Measurements from ENCODE around the gene UNC13B.
"Not testable (repeated sequence)": the region's sequence is repeated elsewhere in the genome, so short reads cannot be mapped to it uniquely, and the experiment has no call there.

The UNC13B gene

DNA sequence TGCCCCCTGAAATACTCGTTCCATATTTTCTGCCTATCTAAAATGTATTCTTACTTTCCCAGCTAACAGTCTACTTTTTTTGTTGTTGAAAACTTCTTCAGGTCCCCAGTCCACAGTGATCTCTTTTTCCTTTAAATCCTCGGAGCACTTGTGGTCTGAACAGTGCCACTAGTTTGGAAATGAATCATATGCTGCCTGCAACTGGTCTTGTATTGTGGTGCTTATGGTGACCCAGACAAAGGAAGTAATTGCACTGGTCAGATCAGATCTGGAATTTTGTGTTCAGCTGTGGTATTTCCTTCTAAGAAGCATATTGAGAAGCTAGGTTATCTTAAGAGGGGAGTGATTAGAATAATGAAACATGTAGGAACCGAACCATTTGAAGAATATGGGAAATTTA is 2.9 kb downstream of the UNC13B start:
- DNase-seq: no peak

DNA sequence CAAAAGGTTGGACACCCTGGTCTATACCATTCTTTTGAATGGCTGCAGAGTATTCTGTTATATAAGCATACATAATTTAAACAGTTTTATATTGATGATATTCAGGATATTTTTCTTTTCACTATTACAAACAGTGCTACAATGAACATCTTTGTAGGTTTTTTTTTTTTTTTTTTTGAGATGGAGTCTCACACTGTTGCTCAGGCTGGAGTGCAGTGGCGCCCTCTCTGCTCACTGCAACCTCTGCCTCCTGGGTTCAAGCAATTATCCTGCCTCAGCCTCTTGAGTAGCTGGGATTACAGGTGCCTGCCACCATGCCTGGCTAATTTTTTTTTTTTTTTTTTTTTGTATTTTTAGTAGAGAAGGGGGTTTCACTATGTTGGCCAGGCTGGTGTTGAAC is 5.6 kb downstream of the UNC13B start:
- not testable (repeated sequence) for DNase-seq

DNA sequence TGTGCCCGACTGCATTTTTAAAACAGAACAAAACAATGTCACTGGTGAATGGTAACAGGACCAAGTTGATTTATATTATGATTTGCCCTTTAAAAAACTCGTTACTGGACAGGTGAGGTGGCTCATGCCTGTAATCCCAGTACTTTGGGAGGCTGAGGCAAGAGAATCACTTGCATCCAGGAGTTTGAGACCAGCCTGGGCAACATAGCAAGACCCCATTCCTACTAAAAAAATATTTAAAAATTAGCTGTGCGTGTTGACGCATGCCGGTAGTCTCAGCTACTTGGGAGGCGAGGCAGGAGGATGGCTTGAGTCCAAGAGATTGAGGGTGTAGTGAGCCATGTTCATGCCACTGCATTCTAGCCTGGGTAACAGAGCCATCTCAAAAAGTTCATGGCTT is 7.2 kb downstream of the UNC13B start:
- no peak for DNase-seq

DNA sequence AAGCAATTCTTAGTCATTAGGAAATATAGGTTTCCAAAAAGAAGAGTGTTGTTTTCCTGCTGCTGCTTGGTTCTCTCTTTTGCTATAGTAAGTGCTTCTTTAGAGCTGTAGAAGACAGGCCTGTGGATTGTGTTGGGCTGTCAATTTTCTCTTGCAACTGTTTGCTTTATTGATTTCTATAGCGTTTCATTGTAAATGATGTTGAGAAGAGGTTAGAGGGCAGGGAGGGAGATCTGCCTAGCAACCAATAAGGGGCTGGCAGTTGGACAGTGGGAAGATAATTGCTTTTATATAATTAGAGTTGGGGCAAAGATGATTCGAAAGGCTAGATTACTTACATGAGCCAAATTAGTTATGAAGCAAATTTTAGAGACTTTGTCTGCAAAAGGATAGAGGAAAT is 11.1 kb downstream of the UNC13B start:
- DNase-seq: no peak

DNA sequence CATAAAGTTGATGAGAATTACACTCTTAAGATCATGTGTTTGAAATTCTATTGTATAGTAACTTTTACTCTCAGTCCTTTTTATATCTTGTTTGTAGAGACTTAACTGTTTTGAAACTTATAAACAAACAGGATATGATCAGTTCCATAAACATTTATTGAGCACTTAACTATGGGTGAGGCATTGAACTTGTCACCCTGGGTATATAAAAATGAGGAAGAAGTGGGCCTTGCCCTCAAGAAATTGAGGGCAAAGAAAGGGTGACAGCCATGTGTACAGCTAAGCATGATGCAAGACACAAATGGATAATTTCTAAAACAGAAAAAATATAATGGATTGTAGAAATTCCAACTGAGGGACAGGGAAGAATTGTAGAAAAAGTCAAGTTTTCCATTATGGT is 15.7 kb downstream of the UNC13B start:
- no peak for DNase-seq

DNA sequence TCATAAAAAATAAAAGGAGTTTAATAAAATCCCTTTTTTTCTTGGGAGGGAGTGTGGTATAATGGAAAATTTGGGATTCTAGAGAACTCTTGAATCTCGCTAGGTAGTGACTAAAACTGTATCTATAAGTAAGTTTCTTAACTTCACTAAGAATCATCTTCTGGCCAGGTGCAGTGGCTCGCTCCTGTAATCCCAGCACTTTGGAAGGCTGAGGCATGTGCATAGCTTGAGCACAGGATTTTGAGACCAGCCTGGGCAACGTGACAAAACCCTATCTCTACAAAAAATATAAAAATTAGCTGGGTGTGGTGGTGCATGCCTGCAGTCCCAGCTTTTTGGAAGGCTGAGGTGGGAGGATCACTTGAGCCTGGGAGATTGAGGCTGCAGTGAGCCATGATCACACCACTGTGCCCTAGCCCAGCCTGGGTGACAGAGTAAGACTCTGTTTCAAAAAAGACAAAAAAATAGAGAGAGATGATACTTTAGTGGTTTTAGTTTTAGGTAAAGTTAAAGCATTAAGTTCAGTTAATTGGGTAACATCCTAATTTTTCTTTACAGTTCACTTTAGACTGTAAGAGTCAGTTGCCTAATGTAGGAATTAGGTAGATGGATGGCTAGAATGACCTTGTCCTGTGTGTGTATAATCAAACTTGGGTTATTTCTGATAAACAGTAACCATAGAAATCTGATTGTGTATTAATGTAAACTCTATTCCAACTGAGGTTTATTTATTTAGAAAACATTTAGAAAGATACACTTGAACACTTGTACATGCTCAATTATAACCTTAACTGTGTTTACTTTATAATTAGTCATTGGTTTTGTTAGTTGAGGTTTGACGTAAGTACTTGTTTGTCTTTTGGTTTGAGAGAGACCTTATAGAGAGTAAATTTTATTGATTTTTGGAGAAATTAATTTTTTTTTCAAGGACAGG is 17.8 kb downstream of the UNC13B start:
- peak; percentile 9 for DNase-seq

DNA sequence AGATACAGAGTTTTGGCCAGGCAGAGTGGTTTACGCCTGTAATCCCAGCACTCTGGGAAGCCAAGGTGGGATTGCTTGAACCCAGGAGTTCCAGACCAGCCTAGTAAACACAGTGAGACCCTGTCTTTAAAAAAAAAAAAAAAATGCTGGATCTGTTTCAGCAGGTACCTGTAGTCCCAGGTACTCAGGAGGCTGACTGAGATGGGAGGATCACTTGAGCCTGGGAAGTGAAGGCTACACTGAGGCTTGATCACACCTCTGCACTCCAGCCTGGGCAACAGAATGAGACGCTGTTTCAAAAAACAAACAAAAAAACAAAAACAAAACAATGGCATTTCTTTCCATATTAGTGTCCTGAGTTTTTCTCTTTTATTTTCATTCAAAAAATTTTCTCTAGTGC is 19.0 kb downstream of the UNC13B start:
- DNase-seq: no peak

DNA sequence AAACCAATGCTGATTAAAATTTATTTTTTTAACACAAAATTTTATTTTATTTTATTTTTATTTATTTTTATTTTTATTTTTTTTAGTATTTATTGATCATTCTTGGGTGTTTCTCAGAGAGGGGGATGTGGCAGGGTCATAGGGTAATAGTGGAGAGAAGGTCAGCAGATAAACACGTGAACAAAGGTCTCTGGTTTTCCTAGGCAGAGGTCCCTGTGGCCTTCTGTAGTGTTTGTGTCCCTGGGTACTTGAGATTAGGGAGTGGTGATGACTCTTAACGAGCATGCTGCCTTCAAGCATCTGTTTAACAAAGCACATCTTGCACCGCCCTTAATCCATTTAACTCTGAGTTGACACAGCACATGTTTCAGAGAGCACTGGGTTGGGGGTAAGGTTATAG is 20.6 kb downstream of the UNC13B start:
- DNase-seq: not testable (repeated sequence)

DNA sequence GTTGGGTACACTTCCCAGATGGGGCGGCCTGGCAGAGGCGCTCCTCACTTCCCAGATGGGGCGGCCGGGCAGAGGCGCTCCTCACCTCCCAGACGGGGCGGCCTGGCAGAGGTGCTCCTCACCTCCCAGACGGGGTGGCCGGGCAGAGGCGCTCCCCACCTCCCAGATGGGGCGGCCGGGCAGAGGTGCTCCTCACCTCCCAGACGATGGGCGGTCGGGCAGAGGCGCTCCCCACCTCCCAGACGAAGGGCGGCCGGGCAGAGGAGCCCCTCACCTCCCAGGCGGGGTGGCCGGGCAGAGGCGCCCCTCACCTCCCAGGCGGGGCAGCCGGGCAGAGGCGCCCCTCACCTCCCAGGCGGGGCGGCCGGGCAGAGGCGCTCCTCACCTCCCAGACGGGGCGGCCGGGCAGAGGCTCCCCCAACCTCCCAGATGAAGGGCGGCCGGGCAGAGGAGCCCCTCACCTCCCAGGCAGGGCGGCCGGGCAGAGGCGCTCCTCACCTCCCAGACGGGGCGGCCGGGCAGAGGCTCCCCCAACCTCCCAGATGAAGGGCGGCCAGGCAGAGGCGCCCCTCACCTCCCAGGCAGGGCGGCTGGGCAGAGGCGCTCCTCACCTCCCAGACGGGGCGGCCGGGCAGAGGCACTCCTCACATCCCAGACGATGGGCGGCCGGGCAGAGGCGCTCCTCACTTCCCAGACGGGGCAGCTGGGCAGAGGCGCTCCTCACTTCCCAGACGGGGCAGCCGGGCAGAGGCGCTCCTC is 21.4 kb downstream of the UNC13B start:
- DNase-seq: not testable (repeated sequence)

DNA sequence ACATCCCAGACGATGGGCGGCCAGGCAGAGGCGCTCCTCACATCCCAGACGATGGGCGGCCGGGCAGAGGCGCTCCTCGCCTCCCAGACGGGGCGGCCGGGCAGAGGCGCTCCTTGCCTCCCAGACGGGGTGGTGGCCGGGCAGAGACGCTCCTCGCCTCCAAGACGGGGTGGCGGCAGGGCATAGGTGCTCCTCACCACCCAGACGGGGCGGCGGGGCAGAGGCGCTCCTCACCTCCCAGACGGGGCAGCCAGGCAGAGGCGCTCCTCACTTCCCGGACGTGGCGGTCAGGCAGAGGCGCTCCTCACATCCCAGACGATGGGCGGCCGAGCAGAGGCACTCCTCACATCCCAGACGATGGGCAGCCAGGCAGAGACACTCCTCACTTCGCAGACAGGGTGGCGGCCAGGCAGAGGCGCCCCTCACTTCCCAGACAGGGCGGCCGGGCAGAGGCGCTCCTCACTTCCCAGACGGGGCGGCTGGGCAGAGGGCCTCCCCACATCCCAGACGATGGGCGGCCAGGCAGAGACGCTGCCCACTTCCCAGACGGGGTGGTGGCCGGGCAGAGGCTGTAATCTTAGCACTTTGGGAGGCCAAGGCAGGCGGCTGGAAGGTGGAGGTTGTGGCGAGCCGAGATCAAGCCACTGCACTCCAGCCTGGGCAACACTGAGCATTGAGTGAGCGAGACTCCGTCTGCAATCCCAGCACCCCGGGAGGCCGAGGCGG is 22.1 kb downstream of the UNC13B start:
- DNase-seq: not testable (repeated sequence)

DNA sequence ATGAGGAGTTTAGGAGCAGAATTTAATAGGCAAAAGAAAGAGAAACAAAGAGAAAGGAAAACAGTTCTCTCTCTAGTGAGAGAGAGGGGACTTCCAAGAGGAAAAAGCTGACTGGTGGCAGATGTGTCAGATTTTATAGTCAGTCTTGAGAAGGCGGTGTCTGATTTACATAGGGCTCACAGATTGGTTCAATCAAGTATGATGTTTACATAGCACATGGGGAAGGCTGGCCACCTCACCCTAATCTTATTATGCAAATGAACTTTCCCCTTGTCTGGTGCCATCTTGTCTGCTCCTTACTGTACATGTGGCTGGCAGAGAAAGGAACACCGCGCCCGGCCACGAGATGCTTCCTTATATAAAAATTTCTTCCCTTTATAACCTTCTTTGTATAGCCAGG is 24.7 kb downstream of the UNC13B start:
- no peak for DNase-seq

DNA sequence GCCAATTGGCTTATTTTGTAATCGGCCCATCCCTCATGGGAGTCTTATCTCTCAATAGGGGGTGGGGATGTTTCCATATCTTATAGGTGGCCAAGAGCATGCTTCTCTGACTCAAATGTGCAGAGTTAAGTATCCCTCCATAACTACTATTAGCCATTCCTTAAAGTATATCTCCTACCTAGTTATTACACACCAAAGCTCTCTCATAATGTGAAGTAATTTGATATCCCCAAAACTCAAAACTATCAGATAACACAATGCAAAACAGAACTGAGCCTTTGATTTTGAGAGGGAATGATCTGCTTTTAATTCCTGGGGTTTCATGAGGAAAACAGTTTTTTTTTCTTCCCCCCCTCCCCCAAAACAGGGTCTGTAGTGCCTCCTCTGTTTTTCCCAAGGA is 28.4 kb downstream of the UNC13B start:
- DNase-seq: no peak

DNA sequence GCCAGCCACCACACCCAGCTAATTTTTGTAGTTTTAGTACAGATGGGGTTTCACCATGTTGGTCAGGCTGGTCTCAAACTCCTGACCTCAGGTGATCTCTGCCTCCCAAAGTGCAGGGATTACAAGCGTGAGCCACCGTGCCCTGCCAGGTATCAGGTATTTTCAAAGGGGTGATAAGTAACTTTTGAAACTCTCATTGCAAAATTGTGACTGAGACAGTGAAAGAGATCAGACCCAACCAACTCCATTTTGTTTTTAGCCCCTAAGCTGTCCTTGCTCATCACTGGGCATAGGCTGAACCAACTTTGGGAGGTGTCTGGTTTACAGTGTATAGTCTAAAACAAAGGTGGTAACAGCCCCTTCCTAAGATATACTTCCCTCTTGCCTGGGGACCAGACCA is 29.3 kb downstream of the UNC13B start:
- no peak for DNase-seq

DNA sequence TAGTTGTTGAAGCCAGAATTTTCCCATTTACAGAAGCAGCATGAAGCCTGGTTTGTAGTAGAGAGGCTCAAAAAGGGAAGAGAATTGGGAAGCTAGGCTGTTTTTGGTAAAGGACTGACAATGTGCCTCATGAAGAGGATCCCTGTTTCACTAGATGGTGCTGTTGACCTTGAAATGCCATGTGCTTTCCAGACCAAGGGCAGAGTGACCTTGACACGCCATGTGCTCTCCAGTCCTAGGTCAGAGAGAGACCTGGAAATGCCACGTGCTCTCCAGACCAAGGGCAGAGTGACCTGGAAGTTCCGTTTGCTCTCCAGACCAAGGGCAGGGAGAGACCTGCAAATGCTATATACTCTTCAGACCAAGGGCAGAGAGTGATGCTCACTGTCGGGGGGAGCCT is 32.0 kb downstream of the UNC13B start:
- DNase-seq: no peak

DNA sequence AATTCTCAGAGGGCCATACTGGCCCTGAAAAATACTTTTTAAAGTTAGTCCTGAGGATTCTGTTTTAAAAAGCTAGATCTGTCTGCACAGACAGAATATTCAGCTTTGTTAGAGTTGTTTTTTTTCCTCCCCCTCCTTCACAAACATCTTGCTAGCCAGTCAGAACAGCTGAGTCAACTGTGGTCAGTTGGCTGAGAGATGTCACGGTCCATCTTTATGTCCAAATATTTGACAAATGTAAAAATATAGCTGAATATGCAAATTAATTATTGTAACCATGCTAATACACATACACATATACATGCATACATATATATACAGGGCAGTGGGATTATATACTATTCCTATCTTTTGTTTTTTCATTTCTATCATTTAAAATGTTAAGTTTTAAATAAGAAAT is 33.9 kb downstream of the UNC13B start:
- no peak for DNase-seq

DNA sequence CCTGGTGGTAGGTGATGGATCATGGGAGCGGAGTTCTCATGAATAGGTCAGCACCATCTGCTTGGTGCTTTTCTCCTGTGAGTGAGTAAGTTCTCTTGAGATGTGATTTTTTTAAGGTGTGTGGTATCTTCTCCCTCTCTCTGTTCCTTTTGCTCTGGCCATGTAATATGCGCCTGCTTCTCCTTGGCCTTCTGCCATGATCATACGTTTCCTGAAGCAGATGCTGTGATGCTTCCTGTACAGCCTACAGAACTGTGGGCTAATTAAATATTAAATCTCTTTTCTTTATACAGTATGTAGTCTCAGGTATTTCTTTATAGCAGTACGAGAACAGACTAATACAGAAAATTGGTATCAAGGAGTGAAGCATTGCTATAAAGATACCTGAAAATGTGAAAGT is 36.4 kb downstream of the UNC13B start:
- DNase-seq: no peak

DNA sequence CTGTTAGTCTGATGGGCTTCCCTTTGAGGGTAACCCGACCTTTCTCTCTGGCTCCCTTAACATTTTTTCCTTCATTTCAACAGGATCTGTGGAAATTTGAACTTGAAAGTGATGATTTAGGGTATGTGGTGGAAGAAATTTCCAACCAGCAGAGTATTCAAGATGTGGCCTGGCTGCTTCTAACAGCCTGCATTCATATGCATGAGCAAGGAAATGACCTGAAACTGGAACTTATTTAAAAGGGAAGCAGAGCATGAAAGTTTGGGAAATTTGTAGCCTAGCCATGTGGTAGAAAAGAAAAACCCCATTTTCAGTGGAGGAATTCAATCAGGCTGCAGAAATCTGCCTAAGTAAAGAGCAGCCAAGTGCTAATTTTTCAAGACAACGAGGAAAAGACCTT is 41.7 kb downstream of the UNC13B start:
- DNase-seq: no peak

DNA sequence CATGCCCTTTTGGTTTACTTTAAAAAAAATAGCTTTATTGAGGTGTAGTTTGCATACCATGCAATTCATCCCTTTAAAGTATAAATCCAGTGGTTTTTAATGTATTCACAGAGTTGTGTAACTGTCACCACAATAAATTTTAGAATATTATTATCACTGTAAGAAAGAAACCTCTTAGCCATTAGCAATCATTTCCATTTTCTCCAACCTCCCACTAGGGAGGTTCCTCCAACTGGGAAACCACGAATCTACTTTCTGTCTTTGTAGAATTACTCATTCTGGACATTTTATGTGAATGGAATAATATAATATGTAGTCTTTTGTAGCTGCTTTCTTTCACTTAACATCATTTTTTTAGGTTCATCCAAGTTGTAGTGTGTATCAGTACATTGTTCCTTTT is 43.5 kb downstream of the UNC13B start:
- DNase-seq: no peak

DNA sequence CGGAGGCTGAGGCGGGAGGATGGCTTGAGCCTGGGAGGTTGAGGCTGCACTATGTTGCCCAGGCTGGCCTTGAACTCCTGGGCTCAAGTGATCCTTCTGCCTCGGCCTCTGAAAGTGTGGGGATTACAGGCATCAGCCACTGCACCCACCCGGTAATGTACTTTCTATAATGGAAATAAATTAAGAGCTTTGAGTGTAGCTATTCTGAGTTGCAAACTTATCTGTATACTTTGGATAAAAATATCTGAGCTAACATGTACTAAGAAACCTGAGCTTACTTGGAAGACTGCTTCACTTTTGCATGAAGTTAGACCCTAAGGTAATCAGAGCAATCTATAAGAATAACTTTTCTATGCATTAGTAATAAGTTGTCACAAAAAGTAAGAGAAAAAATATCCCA is 50.0 kb downstream of the UNC13B start:
- DNase-seq: no peak

DNA sequence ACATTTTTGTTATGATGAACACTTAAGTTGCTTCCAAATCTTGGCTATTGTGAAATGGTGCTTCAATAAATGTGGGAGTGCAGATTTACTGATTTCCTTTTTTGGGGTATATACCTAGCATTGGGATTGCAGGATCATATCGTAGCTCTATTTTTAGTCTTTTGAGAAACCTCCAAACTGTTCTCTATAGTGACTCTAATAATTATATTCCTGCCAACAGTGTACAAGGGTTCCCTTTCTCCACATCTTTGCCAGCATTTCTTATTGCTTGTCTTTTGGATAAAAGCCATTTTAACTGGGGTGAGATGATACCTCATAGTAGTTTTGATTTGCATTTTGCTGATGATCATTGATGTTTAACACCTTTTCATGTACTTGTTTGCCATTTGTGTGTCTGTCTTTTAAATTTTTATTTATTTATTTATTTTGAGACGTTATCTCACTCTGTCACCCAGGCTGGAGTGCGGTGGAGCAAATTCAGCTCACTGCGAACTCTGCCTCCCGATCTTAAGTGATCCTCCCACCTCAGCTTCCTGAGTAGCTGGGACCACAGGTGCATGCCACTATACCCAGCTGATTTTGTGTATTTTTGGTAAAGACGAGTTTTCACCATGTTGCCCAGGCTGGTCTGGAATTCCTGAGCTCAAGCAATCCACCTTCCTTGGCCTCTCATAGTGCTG is 59.0 kb downstream of the UNC13B start:
- DNase-seq: no peak

DNA sequence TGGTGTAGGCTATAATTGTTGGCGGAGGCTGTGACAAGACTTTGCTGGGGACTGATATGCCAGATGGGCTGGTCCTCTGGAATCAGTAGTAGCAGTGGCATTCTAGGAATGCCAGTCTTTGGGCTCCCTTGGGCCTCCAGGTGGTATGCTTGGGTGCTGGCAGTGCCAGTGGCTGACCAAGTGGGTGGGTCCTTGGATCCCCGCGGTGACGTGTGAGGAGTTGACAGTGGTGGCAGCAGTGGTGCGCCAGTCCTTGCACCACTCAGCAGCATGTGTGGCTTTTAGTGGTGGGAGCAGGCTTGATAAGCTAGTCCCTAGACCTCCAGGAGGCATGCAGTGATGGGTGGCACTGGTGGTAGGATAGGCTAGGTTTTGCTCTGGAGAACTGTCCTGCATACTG is 63.9 kb downstream of the UNC13B start:
- no peak for DNase-seq

DNA sequence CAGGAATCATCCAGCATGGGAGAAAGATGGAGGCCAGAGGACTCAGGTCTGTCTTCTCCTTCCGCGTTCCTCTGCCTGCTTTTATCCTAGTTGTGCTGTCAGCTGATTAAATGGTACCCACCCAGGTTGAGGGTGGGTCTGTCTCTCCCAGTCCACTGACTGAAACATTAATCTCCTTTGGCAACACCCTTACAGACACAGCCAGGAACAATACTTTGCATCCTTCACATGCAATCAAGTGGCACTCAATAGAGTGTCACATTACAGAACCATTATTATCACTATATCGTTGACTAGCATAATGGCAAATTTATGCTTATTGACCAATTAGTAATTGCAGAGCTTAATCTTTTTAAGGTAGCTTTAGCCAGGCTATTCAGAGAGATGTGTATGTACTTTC is 64.8 kb downstream of the UNC13B start:
- no peak for DNase-seq

DNA sequence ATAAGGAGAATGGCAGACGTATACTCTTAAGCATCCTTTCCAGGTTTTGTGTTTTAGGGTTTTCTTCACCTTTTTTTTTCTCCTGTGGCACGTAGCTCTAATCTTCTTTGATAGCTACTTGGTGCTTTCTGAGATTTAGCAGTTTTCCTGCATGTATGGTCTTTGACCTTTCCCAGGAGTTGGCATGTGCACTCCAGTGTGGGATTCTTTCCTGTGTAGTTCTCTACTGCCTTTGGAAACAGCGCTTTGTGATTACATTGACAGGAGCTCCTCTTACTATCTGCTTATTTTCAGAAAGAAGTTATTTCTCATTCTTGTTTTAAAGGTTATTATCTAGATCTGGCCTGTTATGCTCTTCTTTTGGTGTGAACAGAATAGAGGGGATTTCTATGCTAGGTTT is 65.5 kb downstream of the UNC13B start:
- no peak for DNase-seq
